ENCODE results near the gene ZNF611.
"Not testable (repeated sequence)": the region's sequence is repeated elsewhere in the genome, so short reads cannot be mapped to it uniquely, and the experiment has no call there.

Gene ZNF611

DNA sequence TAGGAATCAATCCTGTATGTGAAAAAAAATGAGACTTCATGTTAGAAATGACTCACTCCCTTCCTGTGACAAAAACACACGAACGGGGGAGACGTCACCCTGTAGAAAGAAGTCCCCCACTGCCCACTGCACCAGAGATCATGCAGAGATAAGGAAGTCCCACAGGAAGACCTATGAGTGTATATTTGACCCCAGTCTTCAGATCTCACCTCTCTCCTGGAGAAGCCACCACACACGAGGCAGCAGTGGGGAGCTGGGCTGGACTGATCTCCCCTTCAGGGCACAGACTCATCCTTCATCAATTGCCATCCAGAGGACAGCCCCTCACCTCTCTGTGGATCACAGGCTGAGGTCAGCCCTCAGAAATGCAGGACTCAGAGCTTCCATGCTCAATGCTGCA, 18.9 kb downstream of the ZNF611 start:
- not testable (repeated sequence) for DNase-seq

DNA sequence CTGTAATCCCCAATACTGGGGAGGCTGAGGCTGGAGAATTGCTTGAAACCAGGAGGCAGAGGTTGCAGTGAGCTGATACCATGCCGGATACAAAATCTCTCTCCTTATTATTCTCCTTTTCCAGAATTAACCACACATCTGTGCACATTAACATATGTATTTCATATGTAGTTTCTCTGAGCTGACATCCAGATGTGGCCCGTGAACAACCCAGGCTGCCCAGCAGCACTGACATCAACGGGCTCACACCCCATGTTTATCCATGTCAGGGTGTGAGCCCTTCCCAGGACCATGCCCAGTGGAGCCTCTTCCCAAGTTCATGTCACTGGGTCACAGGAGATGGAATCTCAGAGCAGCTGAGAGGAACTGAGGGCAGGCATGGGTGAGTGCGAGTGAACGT, 19.5 kb downstream of the ZNF611 start:
- not testable (repeated sequence) for DNase-seq

DNA sequence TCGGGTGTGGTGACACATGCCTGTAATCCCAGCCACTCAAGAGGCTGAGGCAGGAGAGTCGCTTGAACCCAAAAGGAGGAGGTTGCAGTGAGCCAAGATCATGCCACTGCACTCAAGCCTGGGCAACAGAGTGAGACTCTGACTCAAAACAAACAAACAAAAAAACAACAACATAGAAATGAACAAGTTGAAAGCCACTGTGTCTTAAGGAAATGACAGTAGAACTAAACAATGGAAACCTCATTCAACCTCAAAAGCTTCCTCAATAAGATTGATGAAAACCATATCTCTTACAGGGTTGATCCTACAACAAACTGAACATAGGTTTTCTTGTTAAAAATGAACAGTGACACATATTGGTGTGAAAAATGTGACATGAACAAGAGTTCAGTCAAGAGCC, 21.8 kb downstream of the ZNF611 start:
- not testable (repeated sequence) for DNase-seq

DNA sequence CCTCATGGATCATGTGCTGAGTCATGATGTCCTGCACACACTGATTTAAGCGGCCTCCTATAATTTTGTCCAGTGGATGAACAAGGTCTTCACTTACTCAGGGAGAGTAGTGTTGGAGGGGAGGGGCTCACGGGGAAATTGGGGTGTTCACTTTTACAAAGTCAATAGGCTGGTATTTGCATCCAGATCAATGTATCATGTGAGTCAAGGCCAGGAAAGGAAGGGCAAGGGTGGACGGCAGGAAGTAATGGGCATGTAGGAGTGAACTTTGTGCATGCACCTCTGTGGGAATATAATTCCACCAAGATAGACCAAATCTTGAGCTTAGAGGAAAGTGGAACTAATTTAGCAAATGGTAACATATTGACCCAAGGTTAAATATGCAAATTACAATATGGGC, 23.2 kb downstream of the ZNF611 start:
- not testable (repeated sequence) for DNase-seq

DNA sequence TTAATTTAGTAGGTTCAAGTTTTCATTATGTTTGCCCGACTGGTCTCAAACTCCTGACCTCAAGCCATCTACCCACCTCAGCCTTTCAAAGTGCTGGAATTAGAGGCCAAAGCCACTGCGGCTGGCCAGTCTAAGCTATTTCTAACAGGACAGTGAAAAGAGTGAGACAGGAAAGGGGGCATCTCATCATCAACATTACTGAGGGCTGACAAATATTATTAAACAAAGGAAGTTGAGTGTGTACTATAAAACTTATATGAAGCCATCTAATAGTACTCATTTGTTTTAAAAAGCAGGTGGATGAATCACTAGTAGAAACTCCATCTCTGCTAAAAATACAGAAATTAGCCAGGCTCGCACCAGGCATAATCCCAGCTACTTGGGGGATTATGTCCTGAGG, 24.3 kb downstream of the ZNF611 start:
- no peak for DNase-seq

DNA sequence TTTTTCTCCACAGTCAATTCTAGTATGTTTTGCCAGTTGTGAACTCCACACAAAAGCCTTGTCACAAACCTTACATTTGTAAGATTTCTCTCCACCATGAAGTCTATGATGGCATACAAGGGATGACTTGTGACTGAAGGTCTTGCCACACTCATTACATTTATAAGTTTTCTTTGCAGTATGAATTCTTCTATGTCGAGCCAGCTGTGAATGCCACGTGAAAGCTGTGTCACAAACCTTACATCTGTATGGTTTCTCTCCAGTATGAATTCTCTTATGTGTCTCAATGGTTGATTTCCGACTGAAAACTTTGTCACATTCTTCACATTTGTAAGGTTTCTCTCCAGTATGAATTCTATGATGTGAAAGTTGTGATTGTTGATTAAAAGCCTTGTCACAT, 29.2 kb downstream of the ZNF611 start:
- not testable (repeated sequence) for DNase-seq

DNA sequence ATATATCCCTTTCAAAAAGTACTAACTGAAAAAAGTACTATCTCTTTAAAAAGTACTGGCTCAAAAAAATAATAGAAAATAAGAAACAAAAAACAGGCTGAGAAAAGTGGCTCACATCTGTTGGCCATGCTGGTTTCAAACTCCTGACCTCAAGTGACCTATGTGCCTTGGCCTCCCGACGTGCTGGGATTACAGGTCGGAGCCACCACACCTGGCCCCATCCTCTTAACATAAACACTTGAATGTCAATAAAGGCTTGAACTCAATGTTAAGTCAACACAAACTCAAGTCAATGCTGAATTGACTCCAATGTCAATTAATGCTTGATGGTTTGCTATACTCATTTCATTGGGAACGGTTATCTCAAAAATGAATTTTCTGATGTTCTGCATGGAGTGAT, 30.9 kb downstream of the ZNF611 start:
- DNase-seq: no peak

DNA sequence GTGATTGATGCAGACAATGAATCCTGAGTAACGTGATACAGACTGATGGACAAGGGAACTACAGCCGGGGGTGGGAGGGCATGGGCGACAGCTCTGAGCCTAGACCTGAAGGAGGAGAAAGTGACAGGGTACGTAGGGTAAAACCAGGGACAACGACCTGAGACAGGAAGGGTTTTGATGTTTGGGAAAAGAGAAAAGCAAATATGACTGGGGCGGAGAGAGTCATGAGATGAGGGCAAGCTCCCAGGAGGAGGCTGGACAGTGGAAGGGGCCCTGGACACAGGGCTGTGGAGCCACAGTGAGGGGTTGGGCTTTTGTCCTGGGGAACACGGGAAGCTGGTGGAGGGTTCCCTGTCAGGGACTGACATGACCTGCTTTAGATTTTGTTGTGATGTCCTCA, 34.2 kb downstream of the ZNF611 start:
- DNase-seq: no peak

DNA sequence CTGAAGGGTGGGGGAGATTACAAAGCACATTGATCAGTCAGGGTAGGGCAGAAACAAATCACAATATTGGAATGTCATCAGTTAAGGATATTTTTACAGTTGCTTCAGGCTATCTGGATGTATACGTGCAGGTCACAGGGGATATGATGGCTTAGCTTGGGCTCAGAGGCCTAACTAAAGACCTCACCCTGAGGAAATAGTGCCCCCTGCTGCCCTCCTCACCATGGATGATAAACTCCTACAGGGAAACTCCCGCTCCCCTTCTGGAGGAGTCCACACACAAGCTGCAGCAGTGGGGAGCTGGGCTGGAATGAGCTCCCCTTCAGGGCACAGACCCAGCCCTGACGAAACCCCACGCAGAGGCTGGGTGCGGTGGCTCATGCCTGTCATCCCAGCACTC, 35.3 kb downstream of the ZNF611 start:
- DNase-seq: not testable (repeated sequence)

DNA sequence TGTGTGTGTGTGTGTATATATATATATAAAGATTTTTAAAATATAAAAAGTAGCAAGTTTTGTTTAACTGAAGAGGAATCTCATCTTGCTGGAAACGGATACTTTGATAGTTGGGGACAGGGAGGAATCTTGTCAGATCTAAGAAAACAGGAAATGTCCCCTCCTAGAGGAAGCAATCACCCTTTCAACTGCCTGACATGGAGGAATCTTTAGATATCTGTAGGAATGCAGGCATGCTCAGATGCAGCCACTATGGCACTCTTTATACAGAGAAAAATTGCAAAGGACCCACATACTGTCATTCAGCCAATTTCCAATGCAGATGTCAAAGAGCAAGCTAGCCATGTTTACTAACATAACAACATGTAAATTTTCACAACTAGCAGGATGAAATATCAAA, 38.8 kb downstream of the ZNF611 start:
- no peak for DNase-seq

DNA sequence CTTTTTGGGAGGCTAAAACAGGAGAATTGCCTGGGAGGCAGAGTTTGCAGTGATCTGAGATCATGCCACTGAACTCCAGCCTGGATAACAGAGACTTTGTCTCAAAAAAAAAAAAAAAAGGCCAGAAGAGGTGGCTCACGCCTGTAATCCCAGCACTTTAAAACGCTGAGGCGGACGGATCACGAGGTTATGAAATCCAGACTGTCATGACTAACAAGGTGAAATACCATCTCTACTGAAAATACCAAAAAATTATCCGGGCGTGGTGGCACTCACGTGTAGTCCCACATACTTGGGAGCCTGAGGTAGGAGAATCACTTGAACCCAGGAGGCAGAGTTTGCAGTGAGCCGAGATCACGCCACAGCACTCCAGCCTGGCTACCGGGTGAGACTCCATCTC, 39.9 kb downstream of the ZNF611 start:
- no peak for DNase-seq

DNA sequence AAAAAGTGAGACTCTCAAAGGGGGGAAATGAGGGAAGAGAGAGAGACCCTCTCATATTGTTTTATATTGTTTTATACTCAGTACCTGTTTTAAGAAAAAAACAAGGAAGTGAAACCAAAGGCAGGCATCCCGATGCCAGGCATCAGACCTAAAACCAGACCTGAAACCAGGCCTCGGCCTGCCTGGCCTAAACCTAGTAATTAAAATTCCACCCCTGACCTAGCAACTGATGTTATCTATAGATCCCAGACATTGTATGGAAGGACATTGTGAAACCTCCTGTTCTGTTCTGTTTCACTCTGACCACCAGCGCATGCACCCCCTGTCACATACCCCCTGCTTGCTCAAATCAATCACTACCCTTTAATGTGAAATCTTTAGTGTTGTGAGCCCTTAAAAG, 40.6 kb downstream of the ZNF611 start:
- DNase-seq: not testable (repeated sequence)

DNA sequence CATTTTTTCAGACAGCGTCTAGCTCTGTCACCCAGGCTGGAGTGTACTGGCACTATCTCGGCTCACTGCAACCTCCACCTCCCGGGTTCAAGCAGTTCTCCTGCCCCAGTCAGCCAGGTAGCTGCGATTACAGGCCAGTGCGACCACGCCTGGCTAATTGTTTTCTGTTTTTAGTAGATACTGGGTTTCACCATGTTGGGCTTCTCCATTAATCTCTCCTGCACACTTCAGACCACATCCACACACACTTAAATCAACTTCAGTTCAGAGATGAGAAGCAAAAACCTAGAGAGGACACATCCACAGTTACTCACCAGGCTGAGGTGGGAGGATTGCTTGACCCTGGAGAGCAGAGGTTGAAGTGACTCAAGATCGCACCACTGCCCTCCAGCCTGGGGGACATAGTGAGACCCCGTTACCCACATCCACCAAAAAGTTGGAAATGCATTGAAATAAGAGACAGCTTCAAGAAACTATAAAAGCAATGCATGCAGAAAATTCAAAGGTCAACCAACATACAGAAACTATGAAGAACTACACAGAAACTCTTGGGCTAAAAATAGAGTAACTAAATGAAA, 42.3 kb downstream of the ZNF611 start:
- no peak for DNase-seq

DNA sequence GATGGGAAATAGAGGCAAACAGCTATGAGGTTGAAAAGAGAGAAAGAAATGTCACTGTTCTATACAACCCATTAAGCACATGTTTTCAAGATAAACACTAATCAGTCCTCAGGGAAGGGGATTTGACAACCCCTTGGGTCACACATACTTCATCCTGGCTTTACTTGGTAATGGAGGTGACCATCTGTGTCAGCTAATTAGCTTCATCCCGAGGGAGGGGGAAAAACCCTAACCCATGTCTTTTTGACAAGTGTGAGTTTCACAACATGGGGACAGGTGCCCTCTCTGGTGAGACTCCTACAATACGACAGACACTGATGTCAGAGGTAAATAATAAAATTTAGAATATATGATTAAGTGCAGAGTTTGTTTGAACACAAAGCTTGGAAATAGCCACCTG, 43.1 kb downstream of the ZNF611 start:
- no peak for DNase-seq

DNA sequence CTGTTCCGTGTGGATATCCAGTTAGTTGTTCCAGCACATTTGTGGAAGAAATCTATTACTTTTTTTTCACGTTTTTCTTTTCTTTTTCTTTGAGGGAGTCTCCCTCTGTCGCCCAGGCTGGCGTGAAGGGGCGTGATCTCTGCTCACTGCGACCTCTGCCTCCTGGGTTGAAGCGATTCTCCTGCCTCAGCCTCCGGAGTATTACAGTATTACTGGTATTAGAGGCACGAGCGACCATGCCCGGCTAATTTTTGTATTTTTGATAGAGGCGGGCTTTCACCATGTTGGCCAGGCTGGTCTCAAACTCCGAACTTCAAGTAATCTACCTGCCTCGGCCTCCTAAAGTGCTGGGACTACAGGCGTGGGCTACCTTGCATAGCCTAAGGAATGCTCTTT, 43.6 kb downstream of the ZNF611 start:
- DNase-seq: no peak

DNA sequence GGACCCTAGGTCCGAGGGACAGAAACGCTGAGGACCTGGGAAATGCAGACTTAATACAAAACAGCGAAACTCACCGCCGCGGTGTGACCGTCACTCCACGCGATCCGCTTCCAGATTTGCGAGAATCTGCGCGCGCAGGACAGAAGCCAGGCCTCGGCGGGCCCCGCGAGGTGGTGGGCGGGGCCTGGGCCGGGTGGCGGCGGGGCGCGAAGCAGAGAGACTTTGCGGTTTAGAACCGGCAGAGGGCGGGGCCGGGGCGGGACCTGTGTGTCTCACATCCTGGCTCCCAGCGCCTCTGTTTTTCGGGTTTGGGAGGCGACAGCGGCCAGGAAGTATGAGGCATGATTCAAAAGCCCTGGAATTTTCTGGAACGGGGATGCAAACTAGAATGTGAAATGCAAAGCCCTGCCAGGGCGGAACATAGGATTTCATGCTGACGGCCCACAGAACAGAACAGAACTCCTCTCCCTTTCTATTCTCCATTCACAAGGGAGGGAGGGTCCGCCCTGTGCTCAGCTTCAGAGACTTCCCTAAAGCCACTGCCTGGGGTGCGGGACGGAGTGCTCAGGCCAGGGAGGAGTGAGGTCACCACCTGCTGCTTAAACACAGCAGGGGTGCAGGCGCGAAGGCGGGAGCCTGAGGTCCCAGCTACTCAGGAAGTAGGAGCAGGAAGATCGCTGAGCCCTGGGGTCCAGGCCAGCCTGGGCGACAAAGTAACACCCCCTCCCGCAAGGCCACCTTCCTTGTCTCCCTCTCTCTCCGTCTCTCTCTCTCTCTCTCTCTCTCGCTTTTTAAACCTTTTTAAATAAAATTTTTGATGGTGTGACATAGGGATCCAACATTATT, 44.3 kb downstream of the ZNF611 start:
- DNase-seq: peak; percentile 84

DNA sequence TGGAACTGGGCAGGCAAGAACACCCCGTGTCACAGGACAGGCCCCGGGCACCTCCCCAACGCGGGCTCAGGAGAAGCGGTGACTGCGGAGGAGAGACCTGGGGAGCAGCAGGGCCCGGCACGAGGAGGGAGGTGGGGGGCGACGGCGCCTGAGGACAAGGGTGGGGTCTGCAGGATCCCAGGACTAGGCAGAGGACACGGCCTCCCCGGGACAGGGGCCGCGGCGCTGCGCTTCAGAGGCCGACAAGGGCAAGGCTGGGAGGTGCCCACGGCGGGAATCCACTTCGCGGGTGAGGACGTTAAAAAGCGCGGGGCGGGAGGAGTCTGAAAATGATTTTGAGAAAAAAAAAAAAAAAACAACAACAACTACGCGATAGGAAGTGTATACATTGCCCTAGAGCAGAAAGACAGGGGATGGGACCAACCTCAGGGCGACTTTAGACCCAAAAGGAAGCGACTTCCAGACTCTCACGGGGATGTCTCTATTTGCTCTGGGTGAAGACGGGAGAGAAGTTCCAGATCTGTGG, 44.9 kb downstream of the ZNF611 start:
- peak; percentile 21 for DNase-seq

DNA sequence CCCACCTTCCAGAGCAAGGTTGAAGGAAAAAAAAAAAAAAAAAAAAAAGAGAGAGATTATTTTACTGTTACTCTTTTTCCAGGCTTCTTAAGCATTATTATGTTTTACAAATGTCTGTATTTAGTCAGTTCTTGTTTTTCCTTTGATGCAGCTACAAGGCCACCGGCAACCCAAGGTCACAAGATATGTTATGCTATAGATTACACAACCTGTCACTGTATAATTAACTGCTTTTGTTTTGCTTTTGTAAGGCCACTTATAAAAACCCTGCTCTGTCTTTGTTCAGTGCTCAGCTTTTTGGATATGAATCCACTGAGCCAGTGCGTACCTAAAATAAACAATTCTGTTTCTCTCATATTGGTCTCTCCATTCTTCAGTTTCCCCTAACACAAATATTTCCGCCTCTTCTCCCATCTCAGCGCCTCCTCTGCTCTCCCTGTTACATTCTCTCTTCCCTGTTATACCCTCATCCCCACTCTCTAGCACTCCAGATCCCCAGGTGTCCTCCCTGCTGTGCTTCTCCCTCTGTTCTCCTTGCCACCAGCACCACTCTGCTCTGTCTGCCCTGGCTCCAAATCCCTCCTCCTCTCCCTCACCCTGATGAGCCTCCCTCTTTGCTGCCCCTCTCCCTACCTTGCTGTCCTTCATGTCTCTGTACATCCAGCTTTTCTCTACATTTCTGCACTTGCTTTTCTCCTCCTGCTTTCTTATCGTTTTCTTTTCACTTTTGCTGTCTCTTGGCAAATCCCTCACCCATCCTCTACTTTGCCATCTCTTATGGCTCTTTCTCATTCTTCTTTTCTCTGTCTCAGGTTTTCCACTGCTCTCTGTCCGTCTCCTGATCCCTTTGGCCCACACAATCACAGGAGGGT, 45.7 kb downstream of the ZNF611 start:
- not testable (repeated sequence) for DNase-seq

DNA sequence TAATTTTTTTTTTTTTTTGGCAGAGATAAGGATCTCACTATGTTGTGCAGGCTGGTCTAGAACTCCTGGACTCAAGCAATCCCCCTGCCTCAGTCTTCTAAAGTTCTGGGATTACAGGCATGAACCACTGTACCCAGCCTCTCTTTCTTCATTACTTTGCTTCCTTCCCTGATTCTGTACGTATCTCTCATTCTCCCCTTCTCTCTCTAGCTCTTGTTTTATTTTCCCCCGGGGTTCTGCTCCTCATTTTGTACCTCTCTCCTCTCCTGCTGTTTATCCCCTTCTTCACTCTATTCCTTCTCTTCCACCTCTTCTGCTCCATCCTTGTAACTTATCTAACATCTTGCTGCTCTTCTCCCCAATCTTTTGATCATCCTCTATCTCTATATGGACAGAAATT, 46.5 kb downstream of the ZNF611 start:
- DNase-seq: no peak

DNA sequence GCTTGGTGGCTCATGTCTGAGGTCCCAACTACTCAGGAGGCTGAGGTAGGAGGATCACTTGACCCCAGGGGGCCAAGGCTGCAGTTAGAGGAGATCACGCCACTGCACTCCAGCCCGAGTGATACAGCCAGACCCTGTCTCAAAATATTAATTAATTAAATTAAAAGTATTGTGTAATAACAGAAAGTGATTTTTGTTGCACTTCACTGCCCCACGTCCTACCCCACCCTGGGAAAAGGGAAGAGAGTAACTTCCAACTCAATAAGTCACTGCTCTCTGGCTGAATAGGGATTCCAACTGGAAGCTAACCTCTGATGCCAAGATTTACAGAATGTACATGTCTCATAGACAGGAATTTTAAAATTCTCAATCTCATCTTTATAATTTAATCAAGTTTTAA, 47.2 kb downstream of the ZNF611 start:
- no peak for DNase-seq

DNA sequence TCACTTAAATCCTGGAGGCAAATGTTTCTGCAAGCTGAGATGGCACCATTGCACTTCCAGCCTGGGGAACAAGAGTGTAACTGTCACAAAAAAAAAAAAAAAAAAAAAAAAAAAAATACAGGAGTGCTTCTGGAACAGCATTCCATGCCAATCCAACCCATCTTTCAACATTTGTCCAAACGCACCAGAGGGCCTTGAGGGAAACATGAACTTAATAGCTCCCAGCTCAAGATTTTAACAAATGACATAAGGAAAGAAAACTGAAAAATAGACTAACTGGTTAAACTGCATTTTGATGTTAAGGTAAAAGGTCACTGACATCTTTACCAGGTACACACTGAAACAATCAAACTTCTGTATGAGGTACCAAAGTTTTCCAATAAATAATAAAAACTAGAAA, 49.0 kb downstream of the ZNF611 start:
- DNase-seq: no peak

DNA sequence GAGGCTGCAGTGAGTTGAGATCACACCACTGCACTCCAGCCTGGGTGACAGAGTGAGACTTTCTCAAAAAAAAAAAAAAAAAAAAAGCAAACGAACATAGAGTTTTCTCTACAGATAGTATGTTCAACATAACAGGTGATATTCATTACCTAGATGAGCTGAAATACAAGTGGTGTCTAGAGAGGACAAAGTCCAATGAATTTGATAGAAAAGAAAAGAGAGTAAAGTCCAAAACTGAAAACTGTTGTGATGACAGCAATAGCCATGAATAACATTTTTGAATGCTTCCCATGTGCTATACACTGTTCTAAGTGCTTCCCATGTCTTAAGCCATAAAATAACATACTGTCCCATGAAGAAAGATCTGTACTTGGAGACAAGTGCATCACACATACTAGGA, 53.6 kb downstream of the ZNF611 start:
- DNase-seq: not testable (repeated sequence)

DNA sequence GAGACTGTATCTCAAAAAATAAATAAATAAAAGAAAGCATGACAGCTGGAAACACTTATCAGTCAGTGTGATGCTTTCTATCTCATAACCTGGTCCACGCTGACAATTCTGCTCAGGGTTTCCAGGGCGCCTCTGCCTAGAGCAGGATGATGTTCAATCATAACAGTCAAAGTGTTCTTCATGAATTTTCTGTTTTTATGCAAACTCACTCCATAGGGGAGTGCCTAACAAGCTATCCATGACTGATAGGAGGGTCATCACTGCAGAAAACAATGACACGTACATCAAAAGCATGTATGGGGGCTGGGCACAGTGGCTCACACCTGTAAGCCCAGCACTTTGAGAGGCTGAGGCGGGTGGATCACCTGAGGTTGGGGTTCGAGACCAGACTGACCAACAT, 55.2 kb downstream of the ZNF611 start:
- no peak for DNase-seq
